Left colon (tissue), 2 donors: ENCODE data around the gene SLC12A7. TPM values are rescaled to one million over a fixed set of nuclear protein-coding genes. Genes with fewer than 3 reads are reported as not detected.
"Not testable (repeated sequence)": the region's sequence is repeated elsewhere in the genome, so short reads cannot be mapped to it uniquely, and the experiment has no call there.

ENCODE experiments used
- ATAC-seq: fragments of 200-7000 bp; cut with Tn5 transposase; one replicate; pipeline ENCODE4 v1.9.1; 2020; ENCODE audit warnings: mild to moderate bottlenecking, moderate library complexity
- DNase-seq, 2 donors: peaks; one replicate each; pipeline ENCODE4 v3.0.0-alpha.2; 2020
- intact Hi-C, 2 donors: fragments of 100-400 bp; cut with DNase I in 1 of 2; cut with micrococcal nuclease in 1 of 2; formaldehyde crosslinking; loops; one replicate each; pipeline versions ENCODE4 v1.11.2 to v1.14.0; 2022; cut with DNase I, micrococcal nuclease
- total RNA-seq, 2 donors: library from RNA; stranded (reverse); fragmentation: NEBNext Ultra II Directional; extraction: Animal tissue kit (Norgen Biotek cat#: 25700); gene quantifications; one replicate each; pipeline ENCODE4 v1.2.1, GENCODE V29; 2021
- donor health status: DM: no; HTN: no; CAD: no.
- donor health status: DM: yes; HTN: yes; CAD: no.

The SLC12A7 gene
- total RNA-seq, 2 donors from 2014 or later, result 70.4 to 88.3 TPM

- intact Hi-C loops, result no loop called here
- DNase-seq, result no peak
- ATAC-seq, result no peak
These were observed 21.3 kb downstream of the SLC12A7 start for GRCh38 chr5:1090538-1090937.

GRCh38 chr5:1089621-1090040 lies 22.2 kb downstream of the SLC12A7 start:
- DNase-seq (peak in 1 of 2 donors; percentile 32), ATAC-seq (peak; percentile 62)

GRCh38 chr5:1089146-1089545 lies 22.7 kb downstream of the SLC12A7 start:
- DNase-seq, result no peak
- intact Hi-C loops, result no loop called here

More at GRCh38 chr5:1089621-1090040, 22.2 kb downstream of the SLC12A7 start:
- intact Hi-C loops, result no loop called here

GRCh38 chr5:1088726-1089125 lies 23.1 kb downstream of the SLC12A7 start:
- no peak for ATAC-seq
- DNase-seq, result no peak
- intact Hi-C loops, result no loop called here

More at GRCh38 chr5:1089146-1089545, 22.7 kb downstream of the SLC12A7 start:
- ATAC-seq, result no peak

GRCh38 chr5:1088031-1088430 lies 23.8 kb downstream of the SLC12A7 start:
- no peak for DNase-seq
- intact Hi-C loops, result no loop called here
- ATAC-seq, result no peak

- no peak for ATAC-seq
- DNase-seq, result no peak
- intact Hi-C loops, result no loop called here
These were observed 24.4 kb downstream of the SLC12A7 start for GRCh38 chr5:1087428-1087827.

- ATAC-seq (no peak), DNase-seq (no peak)
- intact Hi-C loops, result no loop called here
These were observed 25.0 kb downstream of the SLC12A7 start for GRCh38 chr5:1086871-1087270.

GRCh38 chr5:1086137-1086536 lies 25.7 kb downstream of the SLC12A7 start:
- ATAC-seq, result no peak
- intact Hi-C loops, result no loop called here

GRCh38 chr5:1085391-1085790 lies 26.5 kb downstream of the SLC12A7 start:
- no peak for ATAC-seq
- DNase-seq, result no peak

More at GRCh38 chr5:1086137-1086536, 25.7 kb downstream of the SLC12A7 start:
- no peak for DNase-seq

GRCh38 chr5:1083823-1084605 lies 27.8 kb downstream of the SLC12A7 start:
- intact Hi-C loops, result no loop called here
- no peak for DNase-seq
- ATAC-seq, result no peak

More at GRCh38 chr5:1085391-1085790, 26.5 kb downstream of the SLC12A7 start:
- intact Hi-C loops, result no loop called here

GRCh38 chr5:1083026-1083425 lies 28.8 kb downstream of the SLC12A7 start:
- DNase-seq, intact Hi-C loops, ATAC-seq: not testable (repeated sequence)

- DNase-seq, result no peak
- intact Hi-C loops, result no loop called here
These were observed 30.3 kb downstream of the SLC12A7 start for GRCh38 chr5:1081519-1081918.

GRCh38 chr5:1080432-1080831 lies 31.4 kb downstream of the SLC12A7 start:
- intact Hi-C loops, result no loop called here
- ATAC-seq, result peak; percentile 13
- no peak for DNase-seq

More at GRCh38 chr5:1081519-1081918, 30.3 kb downstream of the SLC12A7 start:
- ATAC-seq, result no peak

GRCh38 chr5:1079961-1080360 lies 31.9 kb downstream of the SLC12A7 start:
- no peak for ATAC-seq
- intact Hi-C loops, result no loop called here
- no peak for DNase-seq

GRCh38 chr5:1079486-1079885 lies 32.4 kb downstream of the SLC12A7 start:
- DNase-seq, result no peak
- no peak for ATAC-seq
- intact Hi-C loops, result no loop called here

GRCh38 chr5:1078851-1079250 lies 33.0 kb downstream of the SLC12A7 start:
- ATAC-seq (no peak), DNase-seq (no peak)
- intact Hi-C loops, result no loop called here

- ATAC-seq (no peak), DNase-seq (no peak)
- intact Hi-C loops, result no loop called here
These were observed 33.7 kb downstream of the SLC12A7 start for GRCh38 chr5:1078206-1078605.

GRCh38 chr5:1077491-1078020 lies 34.3 kb downstream of the SLC12A7 start:
- ATAC-seq (no peak), DNase-seq (no peak)
- intact Hi-C loops, result no loop called here

- ATAC-seq (no peak), DNase-seq (no peak)
- intact Hi-C loops, result no loop called here
These were observed 34.8 kb downstream of the SLC12A7 start for GRCh38 chr5:1077026-1077425.

GRCh38 chr5:1076406-1076805 lies 35.5 kb downstream of the SLC12A7 start:
- no peak for ATAC-seq
- DNase-seq, result no peak

More at GRCh38 chr5:1076406-1076805, 35.5 kb downstream of the SLC12A7 start:
- intact Hi-C loops, result no loop called here
